Panc1 (cell line): Measurements from ENCODE around the gene JPH2. TPM values are rescaled to one million over a fixed set of nuclear protein-coding genes. Genes with fewer than 3 reads are reported as not detected.

ENCODE experiments used
- ATAC-seq: fragments of 200-7000 bp; cut with Tn5 transposase; 2 replicates; pipeline ENCODE4 v1.9.1; 2020; ENCODE audit warnings: mild to moderate bottlenecking, moderate library complexity
- BruUV-seq: library from RNA; stranded (reverse); fragments of 400-500 nt; replicated peaks from 2 replicates; lab custom pipeline; 2021; lab: Mats Ljungman, UMichigan
- CTCF ChIA-PET: fragments of 300-600 bp; sonication (Branson Sonifier 250); formaldehyde crosslinking; loops from one replicate; lab custom pipeline; 2022; ENCODE audit warnings: antibody characterized with exemption; lab: Charles Lee
- POLR2A ChIA-PET: fragments of 300-600 bp; sonication (Branson Sonifier 250); formaldehyde crosslinking; loops from one replicate; lab custom pipeline; 2022; ENCODE audit warnings: antibody characterized with exemption; lab: Charles Lee
- DNase-seq: peaks from one replicate; pipeline ENCODE4 v3.0.0-alpha.2; 2010; ENCODE audit warnings: low read depth, low spot score
- H3K27ac ChIP-seq: 2 replicates; pipeline ENCODE4 v1.5.1; 2011; ENCODE audit warnings: mild to moderate bottlenecking, low read length, inconsistent platforms
- H3K27me3 ChIP-seq: fragments of 200-500 bp; sonication (Bioruptor generic); 2 replicates; pipeline ENCODE4 v1.6.0; 2014; ENCODE audit warnings: low read length, inconsistent platforms; ENCODE audit not compliant: control insufficient read depth, insufficient read depth
- H3K36me3 ChIP-seq: fragments of 200-500 bp; sonication (Bioruptor generic); 2 replicates; pipeline ENCODE4 v1.5.1; 2014; ENCODE audit warnings: inconsistent platforms, mild to moderate bottlenecking, low read length, moderate library complexity; ENCODE audit not compliant: control insufficient read depth, insufficient read depth
- H3K4me1 ChIP-seq: 2 replicates; pipeline ENCODE4 v1.5.1; 2011; ENCODE audit warnings: inconsistent platforms, mild to moderate bottlenecking, low read length, moderate library complexity; ENCODE audit not compliant: control insufficient read depth, insufficient read depth
- H3K4me3 ChIP-seq, 2 experiments: 2 replicates each; pipeline ENCODE4 v1.5.1; 2011 to 2012; ENCODE audit warnings: low read depth in 2 of 2, low read length in 2 of 2, mild to moderate bottlenecking in 2 of 2, inconsistent platforms in 1 of 2, moderate library complexity in 1 of 2
- H3K9me3 ChIP-seq: fragments of 200-500 bp; sonication (Bioruptor generic); 2 replicates; pipeline ENCODE4 v1.5.1; 2014; ENCODE audit warnings: low read depth, mild to moderate bottlenecking, inconsistent platforms, low read length, moderate library complexity; ENCODE audit not compliant: control insufficient read depth, insufficient read depth
- POLR2AphosphoS5 ChIP-seq: IDR thresholded peaks from 2 replicates; pipeline ENCODE4 v1.6.1; 2012; ENCODE audit warnings: mild to moderate bottlenecking, low read depth, low read length, moderate library complexity
- REST ChIP-seq, 2 experiments: IDR thresholded peaks; 2 replicates each; pipeline ENCODE4 v1.6.1; 2011 to 2012; ENCODE audit warnings: low read depth in 2 of 2, control low read depth in 1 of 2, low read length in 1 of 2, mild to moderate bottlenecking in 1 of 2, moderate library complexity in 1 of 2; ENCODE audit not compliant: insufficient read depth in 1 of 2
- SIN3A ChIP-seq: IDR thresholded peaks from 2 replicates; pipeline ENCODE4 v1.6.1; 2012; ENCODE audit warnings: low read depth, mild to moderate bottlenecking, low read length, moderate library complexity, borderline replicate concordance; ENCODE audit not compliant: insufficient read depth
- TCF7L2 ChIP-seq: IDR thresholded peaks from 2 replicates; pipeline ENCODE4 v1.6.1; 2011; ENCODE audit warnings: mild to moderate bottlenecking, low read depth, low read length, inconsistent platforms
- in situ Hi-C: cut with HindIII; loops from 2 replicates; pipeline ENCODE4 v1.10.0; 2016; ENCODE audit warnings: low sequenced_read_pairs, low pct_unique_long_range_greater_than_20kb
- intact Hi-C: fragments of 100-400 bp; cut with micrococcal nuclease; formaldehyde crosslinking; loops from one replicate; pipeline ENCODE4 v1.10.0; 2022; ENCODE audit not compliant: unreplicated experiment
- total RNA-seq: library from RNA; stranded (reverse); gene quantifications from one replicate; pipeline ENCODE4 v1.2.1, GENCODE V29; 2021; ENCODE audit not compliant: unreplicated experiment
- TF ChIP-seq, protein P1 (sequence below): fragments of 450-650 bp; IDR thresholded peaks from 2 replicates; pipeline ENCODE4 v1.5.1; 2017; ENCODE audit warnings: mild to moderate bottlenecking

Gene JPH2
- total RNA-seq, 1 experiment from 2014 or later: 0.49 TPM

DNA sequence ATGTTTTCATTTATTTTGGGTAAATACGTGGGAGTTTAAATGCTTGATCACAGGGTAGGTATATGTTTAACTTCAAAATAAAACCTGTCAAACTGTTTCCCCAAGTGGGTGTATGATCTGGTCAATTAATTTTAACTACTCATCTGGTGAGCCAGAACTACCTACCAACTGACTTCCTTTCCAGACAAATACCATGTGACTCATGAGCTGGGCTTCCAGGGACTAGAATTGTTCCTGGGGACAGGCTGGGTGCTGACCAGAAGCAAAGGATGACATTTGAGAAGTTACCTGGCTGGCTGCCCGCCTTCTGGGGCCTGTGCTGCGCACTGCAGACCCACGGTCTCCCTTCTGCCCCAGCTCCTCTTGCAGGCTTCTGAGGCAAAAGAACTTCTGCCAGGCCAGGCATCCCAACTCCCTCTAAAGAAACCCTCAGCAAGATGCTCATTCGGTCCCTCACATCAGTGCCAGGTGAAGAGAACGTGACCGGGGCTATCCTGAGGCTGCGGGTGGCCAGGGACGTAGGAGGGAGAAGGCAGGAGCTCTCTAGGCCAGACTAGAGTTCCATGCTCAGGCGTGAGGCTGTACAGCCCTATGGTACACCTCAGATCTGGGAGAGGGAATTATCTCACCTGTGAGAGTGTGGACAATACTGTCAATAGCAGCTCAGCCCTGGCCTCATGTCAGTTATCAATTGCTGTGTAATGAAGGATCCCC lies 103.6 kb downstream of the JPH2 start:
- no TSS peak for BruUV-seq
- no peak overlapping the region for H3K27ac ChIP-seq
- CTCF ChIA-PET: interaction anchor here (0.7 kb wide), 1 partner anchor 551 kb away, joined by 3 read pairs; no protein-coding TSS in a partner anchor
- H3K27me3 ChIP-seq: no peaks in the 10 kb centered on the region
- H3K4me3 ChIP-seq: no peak overlapping the region
- in situ Hi-C loops (no loop called here), intact Hi-C loops (loop anchor here (5.0 to 10.0 kb wide), 2 partner anchors 166 to 639 kb away; no protein-coding TSS in a partner anchor)
- TF ChIP-seq REST (IDR thresholded peaks at IDR 0.05; ENCODE audit: insufficient read depth in 1 of 2, low read depth in 2 of 2, low read length in 1 of 2) (no peak), POLR2AphosphoS5 (no peak), SIN3A (no peak), TCF7L2 (no peak)
- TF ChIP-seq, protein P1, sequence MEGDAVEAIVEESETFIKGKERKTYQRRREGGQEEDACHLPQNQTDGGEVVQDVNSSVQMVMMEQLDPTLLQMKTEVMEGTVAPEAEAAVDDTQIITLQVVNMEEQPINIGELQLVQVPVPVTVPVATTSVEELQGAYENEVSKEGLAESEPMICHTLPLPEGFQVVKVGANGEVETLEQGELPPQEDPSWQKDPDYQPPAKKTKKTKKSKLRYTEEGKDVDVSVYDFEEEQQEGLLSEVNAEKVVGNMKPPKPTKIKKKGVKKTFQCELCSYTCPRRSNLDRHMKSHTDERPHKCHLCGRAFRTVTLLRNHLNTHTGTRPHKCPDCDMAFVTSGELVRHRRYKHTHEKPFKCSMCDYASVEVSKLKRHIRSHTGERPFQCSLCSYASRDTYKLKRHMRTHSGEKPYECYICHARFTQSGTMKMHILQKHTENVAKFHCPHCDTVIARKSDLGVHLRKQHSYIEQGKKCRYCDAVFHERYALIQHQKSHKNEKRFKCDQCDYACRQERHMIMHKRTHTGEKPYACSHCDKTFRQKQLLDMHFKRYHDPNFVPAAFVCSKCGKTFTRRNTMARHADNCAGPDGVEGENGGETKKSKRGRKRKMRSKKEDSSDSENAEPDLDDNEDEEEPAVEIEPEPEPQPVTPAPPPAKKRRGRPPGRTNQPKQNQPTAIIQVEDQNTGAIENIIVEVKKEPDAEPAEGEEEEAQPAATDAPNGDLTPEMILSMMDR: no peak
- H3K36me3 ChIP-seq: no peaks in the 10 kb centered on the region
- DNase-seq (no peak), ATAC-seq (no peak)
- peaks cover 7% of the 10 kb centered on the region; the same call in 1 of the 2 replicates for H3K4me1 ChIP-seq
- POLR2A ChIA-PET: interaction anchor here (0.5 to 0.6 kb wide), 2 partner anchors 9 to 296 kb away, joined by 9 to 17 read pairs; no protein-coding TSS in a partner anchor
- no peaks in the 10 kb centered on the region for H3K9me3 ChIP-seq

GRCh38 chr20:44081888-44082287 lies 105.1 kb downstream of the JPH2 start:
- intact Hi-C loops (loop anchor here (2.0 to 10.0 kb wide), 3 partner anchors 165 to 637 kb away; no protein-coding TSS in a partner anchor), in situ Hi-C loops (no loop called here)
- H3K27ac ChIP-seq: no peak overlapping the region
- POLR2A ChIA-PET: no interaction called here
- H3K36me3 ChIP-seq: no peaks in the 10 kb centered on the region
- H3K9me3 ChIP-seq: no peaks in the 10 kb centered on the region
- DNase-seq (no peak), ATAC-seq (no peak)
- CTCF ChIA-PET: interaction anchor here (2.0 kb wide), 1 partner anchor 331 kb away, joined by 14 read pairs; no protein-coding TSS in a partner anchor
- no peak overlapping the region for H3K4me3 ChIP-seq
- no TSS peak for BruUV-seq
- no peaks in the 10 kb centered on the region for H3K27me3 ChIP-seq
- no peak for TF ChIP-seq POLR2AphosphoS5
- TF ChIP-seq TCF7L2: no peak
- TF ChIP-seq, protein P1: no peak
- TF ChIP-seq SIN3A: no peak
- no peak for TF ChIP-seq REST (IDR thresholded peaks at IDR 0.05; ENCODE audit: insufficient read depth in 1 of 2, low read depth in 2 of 2, low read length in 1 of 2)
- H3K4me1 ChIP-seq: peaks cover 7% of the 10 kb centered on the region; the same call in 1 of the 2 replicates
